ENCODE measurements around the gene ICA1.
"Not testable (repeated sequence)": the region's sequence is repeated elsewhere in the genome, so short reads cannot be mapped to it uniquely, and the experiment has no call there.

The ICA1 gene

DNA sequence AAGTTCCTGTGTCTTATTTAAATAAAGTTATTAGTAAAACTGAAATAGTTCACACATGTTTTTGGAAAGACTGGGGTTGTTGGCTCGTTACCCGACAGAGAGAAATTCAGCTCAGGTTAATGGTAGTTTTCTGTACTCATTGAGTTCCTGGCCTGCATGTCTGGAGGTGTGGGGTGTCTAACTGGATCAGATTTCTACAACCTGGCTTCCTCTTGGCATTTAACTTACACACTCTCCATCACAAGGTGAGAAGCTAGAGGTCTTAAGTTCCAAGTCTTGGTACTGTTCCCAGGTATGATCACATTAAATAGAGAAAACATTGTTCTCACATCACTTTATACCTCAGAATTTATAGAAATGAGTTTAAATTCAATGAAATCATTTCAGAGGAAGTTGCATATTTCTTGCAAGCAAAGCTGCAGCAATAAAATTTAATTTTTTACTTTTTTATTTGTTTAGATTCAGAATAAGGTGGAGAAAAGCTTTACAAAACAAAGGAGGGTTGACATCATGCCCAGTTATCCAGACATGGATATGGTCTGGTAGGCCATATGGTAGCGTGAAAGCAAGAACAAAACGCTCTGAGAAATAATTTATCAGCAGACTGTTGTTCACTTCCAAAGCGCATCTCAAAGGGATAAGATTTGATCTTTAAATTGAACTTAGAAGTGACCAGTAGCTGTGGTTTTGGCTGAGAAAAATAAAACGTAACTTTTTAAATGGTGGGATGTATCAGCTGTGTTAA, 172.8 kb downstream of the ICA1 start:
- no peak for DNase-seq

DNA sequence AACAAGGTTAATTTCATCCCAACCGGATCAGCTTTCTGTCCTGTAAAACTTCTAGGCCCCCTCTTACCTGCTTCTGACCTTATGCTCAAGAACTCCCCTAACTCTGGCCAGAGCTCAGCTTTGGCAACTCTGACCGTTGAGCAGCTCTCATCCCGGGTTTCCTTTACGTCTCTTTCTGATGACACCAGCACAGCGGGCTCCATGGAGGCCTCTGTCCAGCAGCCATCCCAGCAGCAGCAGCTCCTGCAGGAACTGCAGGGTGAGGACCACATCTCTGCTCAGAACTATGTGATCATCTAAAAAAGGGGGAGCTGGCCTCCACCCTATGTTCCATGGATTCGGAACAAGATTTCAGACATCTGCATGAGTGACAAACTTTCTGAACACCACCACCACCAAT, 175.7 kb downstream of the ICA1 start:
- no peak for DNase-seq

DNA sequence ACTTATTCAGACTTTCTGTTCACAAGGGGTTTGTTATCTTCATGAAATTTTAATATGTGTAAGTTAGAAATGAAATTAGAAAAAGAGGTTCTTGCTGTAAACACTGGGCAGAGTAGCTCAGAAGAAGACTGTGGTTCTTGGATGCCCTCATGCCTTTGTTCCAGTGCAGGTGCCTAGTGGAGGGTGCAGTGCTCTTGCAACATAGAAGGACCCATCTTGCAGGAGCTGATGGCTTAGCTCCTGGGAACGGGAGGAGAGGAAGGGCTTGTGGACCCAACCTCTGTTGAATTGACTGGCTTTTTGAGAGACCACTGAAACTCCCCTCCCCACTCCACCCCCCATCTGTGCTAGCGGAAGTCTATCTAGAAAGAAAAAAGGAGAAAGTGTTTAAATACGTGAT, 176.5 kb downstream of the ICA1 start:
- DNase-seq = no peak

DNA sequence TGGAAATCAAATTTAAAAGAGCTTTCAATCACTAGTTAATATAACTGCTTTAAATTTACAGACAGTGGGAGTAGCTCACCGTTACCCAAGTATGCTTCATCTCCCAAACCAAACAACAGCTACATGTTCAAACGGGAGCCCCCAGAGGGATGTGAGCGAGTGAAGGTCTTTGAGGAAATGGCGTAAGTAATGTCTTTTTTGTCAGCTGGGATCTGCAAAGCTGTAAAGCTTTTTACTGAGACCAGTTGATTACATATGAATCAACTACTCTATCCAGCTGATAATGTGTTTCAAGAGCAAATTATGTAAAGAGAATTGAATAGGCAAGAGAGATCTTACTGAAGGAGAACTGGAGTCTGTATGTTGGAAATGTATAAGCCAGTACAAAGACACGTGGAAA, 177.1 kb downstream of the ICA1 start:
- no peak for DNase-seq

DNA sequence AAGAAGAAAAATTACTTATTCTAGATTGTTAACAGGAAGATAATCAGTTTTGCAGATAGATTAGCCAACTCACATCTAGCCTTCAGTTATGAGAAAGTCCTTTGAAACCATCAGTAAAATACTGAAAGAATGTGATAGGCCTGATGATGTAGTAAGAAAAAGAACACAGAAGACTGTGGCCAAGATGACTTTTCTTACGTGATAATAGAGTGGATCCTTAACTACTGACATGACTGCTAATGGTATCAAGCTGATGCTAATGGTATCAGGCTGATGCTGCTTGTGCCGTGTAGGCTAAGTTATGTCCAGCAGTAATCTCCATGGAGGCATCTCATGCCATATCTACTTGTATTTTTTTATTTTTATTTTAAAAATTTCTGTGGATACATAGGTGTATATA, 179.2 kb downstream of the ICA1 start:
- no peak for DNase-seq

DNA sequence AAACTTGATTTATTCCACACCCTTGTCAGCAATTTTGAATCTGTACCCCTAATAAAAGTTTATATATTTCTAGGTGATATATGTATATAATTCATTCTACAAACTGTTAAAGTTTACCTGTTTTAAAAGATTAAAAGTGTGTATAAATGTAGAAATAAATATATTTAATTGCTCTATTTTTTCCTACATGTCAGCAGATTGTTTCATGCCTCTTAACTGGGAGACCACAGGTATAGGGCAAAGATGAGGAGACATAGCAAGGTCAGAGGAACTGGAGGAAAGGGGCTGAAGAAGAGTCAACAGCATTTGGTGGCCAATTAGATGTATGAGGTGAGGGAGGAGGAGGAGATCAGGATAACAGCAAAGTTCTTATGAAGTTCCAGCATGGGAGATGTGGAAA, 183.5 kb downstream of the ICA1 start:
- DNase-seq = no peak

DNA sequence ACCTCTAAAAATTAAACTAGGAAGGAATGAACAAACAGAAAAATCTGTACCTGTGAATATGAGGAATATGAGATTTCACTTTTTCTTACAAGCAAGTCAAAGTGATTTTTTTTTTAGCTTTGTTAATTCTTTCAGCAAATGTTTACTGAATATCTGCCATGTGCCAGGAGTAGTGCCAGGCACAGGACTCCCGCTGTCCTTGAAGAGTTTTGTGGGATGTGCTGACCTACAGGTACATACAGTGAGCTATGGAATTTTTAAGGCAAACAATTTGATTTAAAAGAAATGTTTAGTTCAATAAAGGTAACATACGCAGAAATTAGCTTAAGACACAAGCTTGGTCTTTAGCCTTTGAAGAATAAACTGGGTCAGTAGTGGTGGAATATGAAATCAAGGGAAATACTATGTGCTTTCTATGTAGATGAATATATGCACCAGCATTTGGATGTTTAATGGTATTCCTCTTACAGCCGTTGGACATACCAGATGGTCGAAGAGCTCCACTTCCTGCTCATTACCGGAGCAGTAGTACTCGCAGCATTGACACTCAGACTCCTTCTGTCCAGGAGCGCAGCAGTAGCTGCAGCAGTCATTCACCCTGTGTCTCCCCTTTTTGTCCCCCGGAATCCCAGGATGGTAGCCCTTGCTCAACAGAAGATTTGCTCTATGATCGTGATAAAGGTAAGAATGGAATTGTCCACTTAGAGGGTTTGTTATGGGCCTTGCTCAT, 191.4 kb downstream of the ICA1 start:
- DNase-seq = no peak

DNA sequence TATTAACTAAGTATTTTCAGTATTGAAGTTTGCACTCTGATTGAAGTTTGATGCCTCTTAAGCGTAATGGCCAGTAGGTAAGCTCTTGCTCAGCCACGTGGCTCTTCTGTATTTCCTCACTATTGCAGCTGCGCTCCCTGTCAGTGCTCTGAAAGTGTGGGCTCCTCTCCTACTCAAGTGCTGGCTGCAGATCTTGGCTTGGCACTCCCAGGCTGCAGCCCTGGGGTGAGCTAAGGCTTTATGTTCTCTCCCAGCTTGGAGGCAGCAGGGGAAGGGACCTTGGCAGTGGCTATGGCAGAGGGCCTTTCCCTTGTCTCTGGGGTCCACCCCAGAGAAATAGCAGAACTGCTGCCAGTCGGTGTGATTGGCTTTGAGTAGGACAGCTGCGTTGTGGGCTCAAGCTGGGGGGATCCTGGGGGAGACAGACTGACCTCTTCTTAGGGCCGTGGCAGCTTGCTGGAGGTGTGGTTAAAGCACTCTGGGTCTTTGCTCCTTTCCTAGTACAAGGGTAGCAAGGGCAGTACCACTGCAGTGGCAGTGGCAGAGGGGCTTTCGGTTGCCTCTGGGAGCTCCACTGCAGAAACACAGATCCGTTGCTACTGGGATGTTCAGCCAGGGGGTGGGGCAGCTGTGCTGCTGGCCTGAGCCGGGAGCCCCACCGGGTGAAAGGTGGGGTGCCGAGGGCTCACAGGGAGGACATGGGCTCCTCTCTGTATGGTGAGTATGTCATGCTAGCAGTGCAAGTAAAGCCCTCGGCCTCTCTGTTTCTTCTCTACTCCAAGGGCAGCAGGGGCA, 192.9 kb downstream of the ICA1 start:
- DNase-seq = no peak

DNA sequence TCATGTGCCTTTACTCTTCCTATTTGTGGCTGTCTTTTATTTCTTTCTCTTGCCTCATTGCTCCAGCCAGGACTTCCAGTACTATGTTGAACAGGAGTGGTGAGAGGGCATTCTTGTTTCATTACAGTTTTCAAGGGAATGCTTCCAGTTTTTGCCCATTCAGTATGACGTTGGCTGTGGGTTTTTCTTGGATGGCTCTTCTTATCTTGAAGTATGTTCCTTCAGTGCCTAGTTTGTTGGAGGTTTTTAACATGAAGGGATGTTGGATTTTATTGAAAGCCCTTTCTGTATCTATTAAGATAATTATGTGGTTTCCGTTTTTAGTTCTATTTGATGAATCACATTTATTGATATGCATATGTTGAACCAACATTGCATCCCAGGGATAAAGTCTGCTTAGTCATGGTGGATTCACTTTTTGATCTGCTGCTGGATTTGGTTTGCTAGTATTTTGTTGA, 196.6 kb downstream of the ICA1 start:
- DNase-seq = no peak

DNA sequence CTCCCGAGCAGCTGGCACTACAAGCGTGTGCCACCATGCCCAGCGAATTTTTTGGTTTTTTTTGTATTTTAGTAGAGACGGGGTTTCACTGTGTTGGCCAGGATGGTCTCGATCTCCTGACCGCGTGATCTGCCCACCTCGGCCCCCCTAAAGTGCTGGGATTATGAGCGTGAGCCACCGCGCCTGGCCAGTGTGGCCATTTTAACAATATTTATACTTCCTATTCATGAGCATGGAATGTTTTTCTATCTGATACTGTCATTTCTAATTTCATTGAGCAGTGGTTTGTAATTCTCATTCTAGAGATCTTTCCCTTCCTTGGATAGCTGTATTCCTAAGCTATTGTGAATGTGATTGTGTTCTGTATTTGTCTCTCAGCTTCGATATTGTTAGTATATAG, 197.1 kb downstream of the ICA1 start:
- no peak for DNase-seq

DNA sequence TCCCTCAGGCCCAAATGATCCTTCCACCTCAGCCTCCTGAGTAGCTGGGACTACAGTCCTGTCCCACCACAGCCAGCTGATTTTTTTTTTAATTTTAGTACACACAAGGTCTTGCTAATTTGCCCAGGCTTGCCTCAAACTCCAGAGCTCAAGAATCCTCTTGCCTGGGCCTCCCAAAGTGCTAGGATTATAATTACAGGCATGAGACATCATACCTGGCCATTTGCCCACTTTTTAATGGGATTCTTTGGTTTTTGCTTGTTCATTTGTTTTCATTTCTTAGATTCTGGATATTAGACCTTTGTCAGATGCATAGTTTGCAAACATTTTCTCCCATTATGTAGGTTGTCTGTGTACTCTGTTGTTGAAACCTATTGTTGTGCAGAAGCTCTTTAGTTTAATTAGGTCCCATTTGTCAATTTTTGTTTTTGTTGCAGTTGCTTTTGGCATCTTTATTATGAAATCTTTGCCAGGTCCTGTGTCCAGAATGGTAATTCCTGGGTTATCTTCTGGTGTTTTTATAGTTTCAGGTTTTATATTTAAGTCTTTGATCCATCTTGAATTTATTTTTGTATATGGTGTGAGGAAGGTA, 198.2 kb downstream of the ICA1 start:
- DNase-seq = no peak

DNA sequence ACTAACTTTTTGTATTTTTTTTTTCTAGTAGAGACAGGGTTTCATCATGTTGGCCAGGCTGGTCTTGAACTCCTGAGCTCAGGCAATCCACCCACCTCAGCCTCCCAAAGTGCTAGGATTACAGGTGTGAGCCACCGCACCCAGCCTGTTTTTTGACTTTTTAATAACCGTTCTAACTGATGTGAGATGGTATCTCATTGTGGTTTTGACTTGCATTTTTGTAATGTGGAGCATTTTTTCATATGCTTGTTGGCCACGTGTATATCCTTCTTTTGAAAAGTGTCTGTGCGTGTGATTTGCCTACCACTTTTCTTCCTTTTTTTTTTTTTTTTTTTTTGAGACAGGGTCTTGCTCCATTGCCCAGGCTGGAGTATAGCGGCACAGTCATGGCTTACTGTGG, 198.7 kb downstream of the ICA1 start:
- not testable (repeated sequence) for DNase-seq
